Measurements from ENCODE around the gene GMPR.

GMPR gene

GRCh38 chr6:16238057-16238962 lies at the start of gene GMPR:
GMPR (plus strand) TSS chr6:16238587; CDS start chr6:16238694, 107 bp downstream.
- DNase-seq (ENCODE audit: low read depth) = peak; percentile 28

DNA sequence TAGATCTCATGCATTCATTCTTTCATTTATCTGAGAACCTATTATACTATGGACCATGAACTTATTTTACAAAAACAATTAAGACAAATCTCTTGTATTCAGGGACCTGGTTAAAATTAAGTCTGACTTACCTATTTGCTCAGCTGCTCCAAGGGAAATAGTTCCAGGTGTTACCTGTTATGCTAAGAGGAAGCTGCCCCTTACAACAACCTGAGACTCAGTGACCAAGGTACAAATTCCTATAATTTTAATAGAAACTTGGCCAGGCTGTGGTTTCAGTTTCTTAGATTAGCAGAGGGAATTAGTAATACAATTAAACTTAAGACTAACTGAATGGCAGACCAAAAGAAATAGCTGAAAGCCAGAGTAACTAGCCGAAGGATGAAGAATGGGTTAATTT lies 48.2 kb upstream of the GMPR start:
- no peak for DNase-seq (ENCODE audit: low read depth)

- DNase-seq (ENCODE audit: low read depth) = no peak
Observed at GRCh38 chr6:16196260-16196983, 42.0 kb upstream of the GMPR start.

DNA sequence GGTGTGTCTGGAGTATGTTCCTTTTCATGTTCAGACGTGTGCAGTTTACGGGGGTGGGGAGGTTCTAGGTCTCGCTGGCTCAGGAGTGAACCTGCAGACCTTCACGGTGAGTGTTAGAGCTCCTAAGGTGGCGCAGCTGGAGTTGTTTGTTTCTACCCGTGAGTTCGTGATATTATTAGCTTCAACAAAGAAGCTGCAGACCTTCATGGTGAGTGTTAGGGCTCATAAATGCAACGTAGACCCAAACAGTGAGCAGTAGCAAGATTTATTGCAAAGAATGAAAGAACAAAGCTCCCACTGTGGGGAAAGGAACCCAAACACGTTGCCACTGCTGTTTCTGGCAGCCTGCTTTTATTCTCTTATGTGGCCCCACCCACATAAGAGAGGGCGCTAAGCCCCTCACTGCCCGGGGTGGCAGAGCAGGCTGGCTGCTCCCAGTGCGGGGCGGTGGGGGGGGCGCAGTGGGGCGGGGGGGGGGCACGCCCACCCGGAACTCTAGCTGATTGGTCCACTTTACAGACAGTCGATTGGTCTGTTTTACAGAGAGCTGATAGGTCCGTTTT lies 41.3 kb upstream of the GMPR start:
- no peak for DNase-seq (ENCODE audit: low read depth)

- no peak for DNase-seq (ENCODE audit: low read depth)
Observed at GRCh38 chr6:16198061-16198705, 40.2 kb upstream of the GMPR start.

GRCh38 chr6:16199804-16200203 lies 38.6 kb upstream of the GMPR start:
- DNase-seq (ENCODE audit: low read depth) = no peak

DNA sequence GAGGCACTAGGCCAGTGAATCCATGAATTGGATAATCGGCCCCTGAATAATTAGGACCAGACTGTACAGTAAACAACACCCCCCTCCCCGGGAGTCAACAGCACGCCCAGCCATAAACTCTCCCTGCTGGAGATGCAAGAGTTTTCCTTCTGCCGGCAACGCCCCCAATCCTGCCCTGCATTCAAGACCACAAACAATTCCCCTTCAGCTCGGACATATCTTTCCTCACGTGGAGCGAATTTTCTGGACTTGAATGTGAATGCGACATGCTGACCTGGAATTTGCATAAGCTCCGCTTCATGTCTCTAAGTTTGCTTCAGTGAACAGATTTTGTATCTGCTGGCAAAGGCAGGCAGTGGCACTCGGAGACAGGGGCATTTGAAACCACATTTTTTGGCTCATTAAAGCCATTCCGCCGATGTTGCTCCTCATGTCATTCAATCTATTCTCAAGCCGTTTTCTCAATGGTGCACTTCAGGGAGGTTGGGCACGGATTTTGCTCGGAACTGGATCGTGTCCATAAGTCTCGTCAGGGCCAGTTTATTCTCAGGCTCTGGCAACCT lies 38.0 kb upstream of the GMPR start:
- no peak for DNase-seq (ENCODE audit: low read depth)

- DNase-seq (ENCODE audit: low read depth) = no peak
Observed at GRCh38 chr6:16201706-16202105, 36.7 kb upstream of the GMPR start.

DNA sequence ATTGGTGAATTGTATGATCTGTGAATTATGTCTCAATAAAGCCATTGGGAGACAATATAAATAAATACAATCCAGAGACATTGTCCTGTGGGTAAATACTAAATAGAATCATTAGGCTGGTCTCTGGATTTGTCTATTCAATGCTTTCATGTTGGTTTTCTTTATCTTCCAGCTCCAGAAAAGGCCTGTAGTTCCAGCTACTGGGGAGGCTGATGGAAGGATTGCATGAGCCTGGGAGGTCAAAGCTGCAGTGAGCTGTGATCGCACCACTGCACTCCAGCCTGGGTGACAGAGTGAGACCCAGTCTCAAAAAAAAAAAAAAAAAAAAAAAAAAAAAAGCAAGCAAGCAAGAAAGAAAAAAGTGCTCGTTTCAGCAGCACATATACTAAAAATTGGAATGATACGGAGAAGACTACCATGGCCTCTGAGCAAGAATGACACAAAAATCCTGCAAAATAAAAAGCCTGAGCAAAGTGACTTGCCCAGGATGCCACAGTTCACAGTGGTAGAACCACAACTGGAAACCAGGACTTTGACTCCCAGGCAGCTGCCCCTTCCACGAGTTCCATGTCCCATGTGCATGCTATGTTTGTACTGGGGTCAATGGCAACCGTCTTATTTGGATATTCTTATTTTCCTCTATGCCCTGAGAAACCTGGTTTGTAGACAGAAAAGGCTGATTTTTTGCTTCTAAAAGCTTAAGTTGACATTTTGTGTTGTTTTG lies 33.6 kb upstream of the GMPR start:
- no peak for DNase-seq (ENCODE audit: low read depth)

DNA sequence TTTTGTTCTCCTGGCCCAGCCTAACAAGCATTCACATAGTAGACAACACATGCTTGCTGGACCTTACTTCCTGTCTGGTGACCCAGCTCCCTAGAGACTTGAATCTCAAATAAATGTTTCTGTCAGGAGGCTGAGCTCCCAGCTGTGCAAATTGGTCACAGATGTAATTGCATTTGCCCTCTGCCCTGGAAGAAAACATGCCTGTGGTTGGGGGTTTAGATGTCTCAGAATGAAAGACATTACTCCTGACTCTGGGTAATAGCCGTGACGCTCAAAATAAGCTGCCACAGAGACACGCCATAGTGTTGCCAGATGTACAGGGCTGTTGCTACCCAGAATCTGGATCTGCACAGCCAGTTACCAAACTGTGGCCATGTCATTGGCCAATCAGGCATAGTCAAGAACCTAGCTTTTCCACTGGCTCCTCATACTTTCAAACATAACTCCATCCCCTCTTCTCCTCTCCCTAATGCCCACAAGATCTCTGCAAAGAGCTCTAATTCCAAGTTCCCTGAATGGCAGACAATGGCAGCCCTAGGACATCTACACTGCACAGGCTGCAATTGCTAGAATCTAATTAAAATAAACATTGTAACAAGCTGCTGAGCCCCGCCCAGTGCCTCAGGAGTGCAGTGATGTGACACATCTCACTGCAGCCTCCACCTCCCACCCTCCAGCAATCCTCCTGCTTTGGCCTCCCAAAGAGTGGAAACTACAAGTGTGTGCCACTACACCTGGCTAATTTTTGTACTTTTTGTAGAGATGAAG lies 32.8 kb upstream of the GMPR start:
- DNase-seq (ENCODE audit: low read depth) = peak; percentile 33

GRCh38 chr6:16206595-16207037 lies 31.8 kb upstream of the GMPR start:
- DNase-seq (ENCODE audit: low read depth) = peak; percentile 59

GRCh38 chr6:16208989-16209388 lies 29.4 kb upstream of the GMPR start:
- no peak for DNase-seq (ENCODE audit: low read depth)

GRCh38 chr6:16209539-16209938 lies 28.8 kb upstream of the GMPR start:
- no peak for DNase-seq (ENCODE audit: low read depth)

DNA sequence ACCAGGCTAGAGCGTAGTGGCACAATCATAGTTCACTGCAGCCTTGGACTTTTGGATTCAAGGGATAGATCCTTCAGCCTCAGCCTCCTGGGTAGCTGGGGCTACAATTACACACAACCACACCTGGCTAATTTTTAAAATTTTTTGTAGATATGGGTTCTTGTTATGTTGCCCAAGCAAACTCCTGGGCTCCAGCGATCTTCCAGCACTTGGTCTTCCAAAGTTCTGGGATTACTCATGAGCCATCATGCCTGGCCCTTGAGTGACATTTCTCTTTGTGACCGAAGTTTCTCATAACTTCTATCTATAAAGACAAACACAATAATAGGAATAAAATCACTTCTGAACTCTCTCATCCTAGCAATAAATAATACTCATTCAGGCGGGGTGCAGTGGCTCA lies 26.1 kb upstream of the GMPR start:
- no peak for DNase-seq (ENCODE audit: low read depth)

- no peak for DNase-seq (ENCODE audit: low read depth)
Observed at GRCh38 chr6:16216501-16217155, 21.8 kb upstream of the GMPR start.

GRCh38 chr6:16217156-16217721 lies 21.1 kb upstream of the GMPR start:
- DNase-seq (ENCODE audit: low read depth) = no peak

- DNase-seq (ENCODE audit: low read depth) = no peak
Observed at GRCh38 chr6:16222826-16223225, 15.6 kb upstream of the GMPR start.

DNA sequence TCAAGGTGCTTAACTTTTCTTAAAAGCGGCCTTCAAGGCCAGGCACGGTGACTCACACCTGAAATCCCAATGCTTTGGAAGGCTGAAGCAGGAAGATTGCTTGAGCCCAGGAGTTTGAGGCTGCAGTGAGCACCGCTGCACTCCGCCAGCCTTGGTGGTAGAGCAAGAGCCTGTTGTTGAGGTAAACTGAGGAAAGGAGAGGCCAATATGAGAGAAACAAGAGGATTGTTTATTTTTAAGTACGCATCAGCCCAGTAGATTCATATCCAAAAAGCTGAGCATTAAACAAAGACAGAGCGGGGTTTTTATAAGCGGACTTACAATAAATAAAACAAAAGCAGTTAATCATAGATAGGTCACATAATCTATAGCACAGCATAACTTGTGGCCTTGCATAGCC lies 15.0 kb upstream of the GMPR start:
- no peak for DNase-seq (ENCODE audit: low read depth)

DNA sequence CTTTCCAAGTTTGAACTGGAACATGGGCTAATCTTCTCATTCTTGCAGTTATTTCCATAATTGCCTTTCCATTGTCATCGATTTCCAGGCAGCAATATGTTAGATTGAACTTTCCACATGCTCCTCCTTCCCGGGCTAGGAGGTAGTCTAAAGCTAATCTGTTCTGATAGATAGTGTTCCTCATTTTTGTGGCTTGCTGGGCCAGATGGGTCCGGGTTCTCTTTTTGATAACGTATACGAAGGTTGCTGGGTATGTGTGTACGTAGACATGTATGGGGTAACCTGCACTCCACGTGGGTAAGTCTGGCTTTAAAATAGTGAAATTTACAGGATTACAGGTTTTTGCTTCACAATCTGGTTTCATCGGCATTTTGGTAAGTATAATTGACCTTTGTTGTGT lies 14.0 kb upstream of the GMPR start:
- DNase-seq (ENCODE audit: low read depth) = no peak

All from amniotic epithelial cell (primary cell).